NCI-H2196 treated with DMSO at 0.1 percent for 48 hours (cell line): ENCODE results near the gene MYO18B.

ENCODE experiments used
- DNase-seq: peaks from one replicate; lab custom pipeline; 2025; ENCODE audit not compliant: unreplicated experiment; lab: John Stamatoyannopoulos, UW

MYO18B gene

GRCh38 chr22:25895678-25896077 lies 153.7 kb downstream of the MYO18B start:
- no peak for DNase-seq

GRCh38 chr22:25896098-25896497 lies 154.1 kb downstream of the MYO18B start:
- DNase-seq = no peak

- DNase-seq = no peak
These were observed 154.6 kb downstream of the MYO18B start for GRCh38 chr22:25896592-25896991.

- no peak for DNase-seq
These were observed 156.8 kb downstream of the MYO18B start for GRCh38 chr22:25898707-25899365.

GRCh38 chr22:25899566-25899965 lies 157.6 kb downstream of the MYO18B start:
- no peak for DNase-seq

GRCh38 chr22:25900390-25900789 lies 158.4 kb downstream of the MYO18B start:
- no peak for DNase-seq

- no peak for DNase-seq
These were observed 158.9 kb downstream of the MYO18B start for GRCh38 chr22:25900880-25901279.

- no peak for DNase-seq
These were observed 160.4 kb downstream of the MYO18B start for GRCh38 chr22:25902402-25902801.

- DNase-seq = no peak
These were observed 161.3 kb downstream of the MYO18B start for GRCh38 chr22:25903294-25903693.

GRCh38 chr22:25908212-25908611 lies 166.2 kb downstream of the MYO18B start:
- DNase-seq = no peak

GRCh38 chr22:25908755-25909154 lies 166.8 kb downstream of the MYO18B start:
- DNase-seq = no peak

GRCh38 chr22:25909614-25910387 lies 167.8 kb downstream of the MYO18B start:
- no peak for DNase-seq

- no peak for DNase-seq
These were observed 169.4 kb downstream of the MYO18B start for GRCh38 chr22:25911243-25911972.

GRCh38 chr22:25919452-25919851 lies 177.5 kb downstream of the MYO18B start:
- DNase-seq = no peak

- DNase-seq = no peak
These were observed 180.2 kb downstream of the MYO18B start for GRCh38 chr22:25922141-25922540.

- DNase-seq = no peak
These were observed 181.9 kb downstream of the MYO18B start for GRCh38 chr22:25923914-25924313.

- DNase-seq = no peak
These were observed 186.1 kb downstream of the MYO18B start for GRCh38 chr22:25928038-25928437.

- no peak for DNase-seq
These were observed 187.4 kb downstream of the MYO18B start for GRCh38 chr22:25929321-25929878.

- no peak for DNase-seq
These were observed 188.1 kb downstream of the MYO18B start for GRCh38 chr22:25930083-25930482.

GRCh38 chr22:25930788-25931310 lies 188.9 kb downstream of the MYO18B start:
- no peak for DNase-seq

GRCh38 chr22:25933158-25933788 lies 191.3 kb downstream of the MYO18B start:
- no peak for DNase-seq
